HG02610 (cell line): ENCODE data around the gene GPATCH3.
"Not testable (repeated sequence)": the region's sequence is repeated elsewhere in the genome, so short reads cannot be mapped to it uniquely, and the experiment has no call there.

Source experiments
- ATAC-seq: cut with Tn5 transposase; IDR thresholded peaks from one replicate; pipeline ENCODE4 v1.9.1; 2021; ENCODE audit warnings: mild to moderate bottlenecking, moderate library complexity; ENCODE audit not compliant: unreplicated experiment

GPATCH3 gene

GRCh38 chr1:26848941-26849774, 51.1 kb downstream of the GPATCH3 start:
- no peak for ATAC-seq

GRCh38 chr1:26848499-26848898, 51.8 kb downstream of the GPATCH3 start:
- ATAC-seq = no peak

GRCh38 chr1:26847826-26848225, 52.4 kb downstream of the GPATCH3 start:
- not testable (repeated sequence) for ATAC-seq

- no peak for ATAC-seq
Measured at GRCh38 chr1:26844424-26845196, 55.7 kb downstream of the GPATCH3 start.
